GM12878 (cell line): ENCODE measurements around the gene COX19. TPM values are rescaled to one million over a fixed set of nuclear protein-coding genes. Genes with fewer than 3 reads are reported as not detected.

Experiments used
- ATAC-seq: fragments of 200-7000 bp; cut with Tn5 transposase; 3 replicates; pipeline ENCODE4 v1.9.1; 2020; ENCODE audit warnings: mild to moderate bottlenecking, moderate library complexity
- BruUV-seq: library from RNA; stranded (reverse); fragments of 400-500 nt; replicated peaks from 2 replicates; lab custom pipeline; 2021; lab: Mats Ljungman, UMichigan
- CTCF ChIA-PET: fragments of 300-600 bp; sonication (Branson Sonifier 250); formaldehyde crosslinking; extraction: SDS; loops from one replicate; lab custom pipeline; 2021; ENCODE audit warnings: inconsistent platforms; lab: Yijun Ruan, JAX
- POLR2A ChIA-PET: fragments of 350-600 bp; formaldehyde crosslinking; extraction: SDS; loops from one replicate; lab custom pipeline; 2021; ENCODE audit warnings: inconsistent platforms; lab: Charles Lee
- RAD21 ChIA-PET: fragments of 300-600 bp; sonication (Branson Sonifier 250); formaldehyde crosslinking; loops from one replicate; lab custom pipeline; 2023; ENCODE audit warnings: antibody characterized with exemption; ENCODE audit not compliant: unreplicated experiment; lab: Charles Lee
- SMC1A ChIA-PET: fragments of 300-600 bp; sonication (Branson Sonifier 250); formaldehyde crosslinking; loops from one replicate; lab custom pipeline; 2023; ENCODE audit not compliant: unreplicated experiment, uncharacterized antibody; lab: Charles Lee
- DNase-seq: peaks from one replicate; pipeline ENCODE4 v3.0.0-alpha.2; 2011; ENCODE audit warnings: low read depth, low spot score
- FAIRE-seq: peaks from 3 replicates; lab custom pipeline; 2011; peaks lifted over from hg19 to GRCh38; lab: Jason Lieb, UNC
- H2AFZ ChIP-seq: 2 replicates; pipeline ENCODE4 v1.6.0; 2011; ENCODE audit warnings: low read depth, low read length, control low read depth; ENCODE audit not compliant: control insufficient read depth
- H3K27ac ChIP-seq: 2 replicates; pipeline ENCODE4 v1.5.1; 2011; ENCODE audit warnings: control low read depth; ENCODE audit not compliant: control insufficient read depth, insufficient read depth
- H3K27me3 ChIP-seq, 2 experiments: replicated peaks in 1 of 2; 2 replicates each; pipeline versions ENCODE4 v1.6.0 to v1.6.1; 2011; ENCODE audit warnings: low read length in 1 of 2; ENCODE audit not compliant: control insufficient read depth in 2 of 2, insufficient read depth in 2 of 2
- H3K36me3 ChIP-seq, 2 experiments: 2 replicates each; pipeline ENCODE4 v1.5.1; 2011; ENCODE audit warnings: low read length in 1 of 2; ENCODE audit not compliant: control insufficient read depth in 2 of 2, insufficient read depth in 2 of 2
- H3K4me1 ChIP-seq: 2 replicates; pipeline ENCODE4 v1.6.1; 2011; ENCODE audit warnings: mild to moderate bottlenecking, low read length, moderate library complexity, mixed read lengths; ENCODE audit not compliant: control insufficient read depth, insufficient read depth
- H3K4me2 ChIP-seq: 2 replicates; pipeline ENCODE4 v1.6.0; 2011; ENCODE audit warnings: control low read depth; ENCODE audit not compliant: control insufficient read depth, insufficient read depth
- H3K4me3 ChIP-seq: fragments of 200-600 bp; sonication (generic); 2 replicates; pipeline ENCODE4 v1.5.1; 2016
- H3K79me2 ChIP-seq: 2 replicates; pipeline ENCODE4 v1.6.0; 2011; ENCODE audit warnings: low read length; ENCODE audit not compliant: control insufficient read depth, insufficient read depth
- H3K9ac ChIP-seq: 2 replicates; pipeline ENCODE4 v1.8.0; 2011; ENCODE audit warnings: low read length, control low read depth, mixed read lengths; ENCODE audit not compliant: control insufficient read depth, insufficient read depth
- H3K9me3 ChIP-seq: replicated peaks from 3 replicates; pipeline ENCODE4 v1.5.1; 2011; ENCODE audit warnings: mild to moderate bottlenecking, low read length; ENCODE audit not compliant: control insufficient read depth, insufficient read depth
- H4K20me1 ChIP-seq: 2 replicates; pipeline ENCODE4 v1.6.0; 2011; ENCODE audit not compliant: control insufficient read depth, insufficient read depth
- EGR1 ChIP-seq, 2 experiments: IDR thresholded peaks; 1 replicate in 1 of 2; 2 replicates in 1 of 2; pipeline ENCODE4 v1.6.1; 2011 to 2012; ENCODE audit warnings: low read depth in 2 of 2, low read length in 2 of 2, borderline replicate concordance in 1 of 2, mild to moderate bottlenecking in 1 of 2, moderate library complexity in 1 of 2
- MEF2B ChIP-seq: fragments of 450-650 bp; IDR thresholded peaks from 2 replicates; pipeline ENCODE4 v1.6.1; 2018; ENCODE audit warnings: mild to moderate bottlenecking, moderate library complexity; ENCODE audit not compliant: partially characterized antibody, poor library complexity, severe bottlenecking
- SMARCA5 ChIP-seq: fragments of 450-650 bp; IDR thresholded peaks from 2 replicates; pipeline ENCODE4 v1.6.1; 2017; ENCODE audit warnings: mild to moderate bottlenecking
- ZNF24 ChIP-seq: fragments of 450-650 bp; IDR thresholded peaks from 2 replicates; pipeline ENCODE4 v1.6.1; 2017; ENCODE audit warnings: antibody characterized with exemption, mild to moderate bottlenecking
- ZNF274 ChIP-seq: IDR thresholded peaks from one replicate; pipeline ENCODE4 v1.8.0; 2011; ENCODE audit not compliant: insufficient read length, insufficient read depth
- WGBS: methylation state at CpG from one replicate; pipeline ENCODE4 v1.1.6; 2016; ENCODE audit warnings: low lambda C conversion rate; ENCODE audit not compliant: insufficient replicate concordance, insufficient coverage; ENCODE audit errors: missing lambda C conversion rate; 5-methylcytosine and 5-hydroxymethylcytosine counted together
- in situ Hi-C: fragments of 300-500 bp; cut with MboI; formaldehyde crosslinking; loops from 9 replicates; pipeline ENCODE4 v1.14.3; 2018; ENCODE audit warnings: mixed read lengths
- intact Hi-C: fragments of 100-400 bp; cut with micrococcal nuclease; formaldehyde crosslinking; loops from one replicate; pipeline ENCODE4 v1.14.2; 2022; ENCODE audit not compliant: unreplicated experiment
- polyA plus RNA-seq, 11 experiments: library from polyadenylated mRNA; depleted of rRNA in 4 of 11; unstranded in 6 of 11; stranded (reverse) in 5 of 11; fragments of >200 nt; fragmentation: Nextera tagmentation in 4 of 11; fragmentation: Illumina TruSeq in 1 of 11; extraction: Ambion mirVana in 4 of 11; extraction: Trizol in 1 of 11; gene quantifications; 1 replicate in 1 of 11; 2 replicates in 10 of 11; pipeline versions ENCODE4 v1.2.1 to v1.2.3, GENCODE V29; 2011 to 2016; ENCODE audit warnings: inconsistent platforms in 2 of 11, missing spikeins in 2 of 11, low read depth in 1 of 11
- total RNA-seq, 4 experiments: library from RNA; depleted of rRNA in 3 of 4; stranded (reverse); fragments of >200 nt in 3 of 4; fragmentation: Illumina TruSeq in 1 of 4; extraction: Trizol in 1 of 4; gene quantifications; 2 replicates each; pipeline versions ENCODE4 v1.2.1 to v1.2.3, GENCODE V29; 2013 to 2021
- TF ChIP-seq, protein P1 (sequence below): IDR thresholded peaks from 2 replicates; pipeline ENCODE4 v1.6.1; 2011; ENCODE audit warnings: low read depth, low read length, improper control_type of control experiment, borderline replicate concordance
- TF ChIP-seq, protein P2 (sequence below): IDR thresholded peaks from 2 replicates; pipeline ENCODE4 v1.6.1; 2012; ENCODE audit warnings: mild to moderate bottlenecking, low read depth, low read length

Gene COX19
- total and polyA plus RNA-seq, 10 of the 15 experiments (the other 5 are each of a cell fraction or from before 2014, with no cell fraction given): 3.7 to 17.9 (median 10.8) TPM

GRCh38 chr7:975702-976473, 539 bp upstream of the COX19 start:
- Histone ChIP-seq H3K36me3 (peaks cover 3 to 21% of the 10 kb centered on the region in 2 experiments), H3K4me2 (peak overlapping the region; percentile 36; the same call in 1 of the 2 replicates), H3K4me1 (no peaks in the 10 kb centered on the region), H2AFZ (no peak overlapping the region; the same call in 1 of the 2 replicates), H3K27me3 (no peaks in the 10 kb centered on the region), H3K9ac (no peak overlapping the region), H3K4me3 (no peak overlapping the region; the same call in 1 of the 2 replicates), H3K79me2 (peaks cover 39% of the 10 kb centered on the region), H3K9me3 (no peaks in the 10 kb centered on the region; the same call in 2 of the 3 replicates), H4K20me1 (peaks cover 3% of the 10 kb centered on the region; the same call in 1 of the 2 replicates), H3K27ac (no peak overlapping the region)
- ChIA-PET SMC1A (interaction anchor here (1.5 to 4.2 kb wide), 4 partner anchors 13 to 46 kb away, joined by 3 to 22 read pairs (median 6); no protein-coding TSS in a partner anchor), CTCF (interaction anchor here (0.8 to 7.3 kb wide), 7 partner anchors 17 to 200 kb away, joined by 3 to 78 read pairs (median 5); no protein-coding TSS in a partner anchor), RAD21 (interaction anchor here (1.0 to 4.6 kb wide), 7 partner anchors 13 to 102 kb away, joined by 3 to 35 read pairs (median 6); no protein-coding TSS in a partner anchor), POLR2A (interaction anchor here (1.0 to 1.7 kb wide), 4 partner anchors 24 to 110 kb away, joined by 3 to 7 read pairs (median 6); partner anchors contain the start of gene GET4)
- in situ Hi-C loops: no loop called here
- intact Hi-C loops: no loop called here
- ATAC-seq: no peak
- no TSS peak for BruUV-seq
- DNase-seq: no peak
- FAIRE-seq: no peak
- 27% methylated on average over 28 of the region's 28 CpGs for WGBS
- TF ChIP-seq ZNF274 (no peak), EGR1 (IDR thresholded peaks at IDR 0.05; ENCODE audit: borderline replicate concordance in 1 of 2, low read depth in 2 of 2, low read length in 2 of 2) (no peak), ZNF24 (no peak), SMARCA5 (no peak), MEF2B (peak; percentile 51)
- TF ChIP-seq, protein P1, sequence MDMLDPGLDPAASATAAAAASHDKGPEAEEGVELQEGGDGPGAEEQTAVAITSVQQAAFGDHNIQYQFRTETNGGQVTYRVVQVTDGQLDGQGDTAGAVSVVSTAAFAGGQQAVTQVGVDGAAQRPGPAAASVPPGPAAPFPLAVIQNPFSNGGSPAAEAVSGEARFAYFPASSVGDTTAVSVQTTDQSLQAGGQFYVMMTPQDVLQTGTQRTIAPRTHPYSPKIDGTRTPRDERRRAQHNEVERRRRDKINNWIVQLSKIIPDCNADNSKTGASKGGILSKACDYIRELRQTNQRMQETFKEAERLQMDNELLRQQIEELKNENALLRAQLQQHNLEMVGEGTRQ: no peak
- TF ChIP-seq, protein P2, sequence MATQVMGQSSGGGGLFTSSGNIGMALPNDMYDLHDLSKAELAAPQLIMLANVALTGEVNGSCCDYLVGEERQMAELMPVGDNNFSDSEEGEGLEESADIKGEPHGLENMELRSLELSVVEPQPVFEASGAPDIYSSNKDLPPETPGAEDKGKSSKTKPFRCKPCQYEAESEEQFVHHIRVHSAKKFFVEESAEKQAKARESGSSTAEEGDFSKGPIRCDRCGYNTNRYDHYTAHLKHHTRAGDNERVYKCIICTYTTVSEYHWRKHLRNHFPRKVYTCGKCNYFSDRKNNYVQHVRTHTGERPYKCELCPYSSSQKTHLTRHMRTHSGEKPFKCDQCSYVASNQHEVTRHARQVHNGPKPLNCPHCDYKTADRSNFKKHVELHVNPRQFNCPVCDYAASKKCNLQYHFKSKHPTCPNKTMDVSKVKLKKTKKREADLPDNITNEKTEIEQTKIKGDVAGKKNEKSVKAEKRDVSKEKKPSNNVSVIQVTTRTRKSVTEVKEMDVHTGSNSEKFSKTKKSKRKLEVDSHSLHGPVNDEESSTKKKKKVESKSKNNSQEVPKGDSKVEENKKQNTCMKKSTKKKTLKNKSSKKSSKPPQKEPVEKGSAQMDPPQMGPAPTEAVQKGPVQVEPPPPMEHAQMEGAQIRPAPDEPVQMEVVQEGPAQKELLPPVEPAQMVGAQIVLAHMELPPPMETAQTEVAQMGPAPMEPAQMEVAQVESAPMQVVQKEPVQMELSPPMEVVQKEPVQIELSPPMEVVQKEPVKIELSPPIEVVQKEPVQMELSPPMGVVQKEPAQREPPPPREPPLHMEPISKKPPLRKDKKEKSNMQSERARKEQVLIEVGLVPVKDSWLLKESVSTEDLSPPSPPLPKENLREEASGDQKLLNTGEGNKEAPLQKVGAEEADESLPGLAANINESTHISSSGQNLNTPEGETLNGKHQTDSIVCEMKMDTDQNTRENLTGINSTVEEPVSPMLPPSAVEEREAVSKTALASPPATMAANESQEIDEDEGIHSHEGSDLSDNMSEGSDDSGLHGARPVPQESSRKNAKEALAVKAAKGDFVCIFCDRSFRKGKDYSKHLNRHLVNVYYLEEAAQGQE: no peak
